Endothelial cell of umbilical vein (primary cell): Measurements from ENCODE around the gene MOXD1. TPM values are rescaled to one million over a fixed set of nuclear protein-coding genes. Genes with fewer than 3 reads are reported as not detected.

Source experiments
- BruUV-seq: library from RNA; stranded (reverse); fragments of 400-500 nt; replicated peaks from 2 replicates; lab custom pipeline; 2021; lab: Mats Ljungman, UMichigan
- CTCF ChIA-PET: fragments of 300-600, 350-600 bp; sonication (Branson Sonifier 250); formaldehyde crosslinking; loops from one replicate; lab custom pipeline; 2021; ENCODE audit warnings: antibody characterized with exemption, inconsistent platforms; lab: Charles Lee
- POLR2A ChIA-PET: fragments of 300-600, 350-600 bp; sonication (Branson Sonifier 250); formaldehyde crosslinking; loops from one replicate; lab custom pipeline; 2021; ENCODE audit warnings: antibody characterized with exemption, inconsistent platforms; lab: Charles Lee
- DNase-seq: peaks from one replicate; pipeline ENCODE4 v3.0.0-alpha.2; 2011; ENCODE audit warnings: low read depth, low spot score
- FAIRE-seq: peaks from 2 replicates; lab custom pipeline; 2011; peaks lifted over from hg19 to GRCh38; lab: Jason Lieb, UNC
- H2AFZ ChIP-seq: 2 replicates; pipeline ENCODE4 v1.6.0; 2012; ENCODE audit warnings: low read depth, low read length, control low read depth, inconsistent platforms
- H3K27ac ChIP-seq: 2 replicates; pipeline ENCODE4 v1.5.1; 2011; ENCODE audit warnings: low read depth, mild to moderate bottlenecking, control low read depth, low read length, moderate library complexity; ENCODE audit not compliant: insufficient read depth
- H3K27me3 ChIP-seq, 2 experiments: 2 replicates each; pipeline versions ENCODE4 v1.6.0 to v1.6.1; 2011; ENCODE audit warnings: low read length in 2 of 2, mixed read lengths in 1 of 2; ENCODE audit not compliant: control insufficient read depth in 2 of 2, insufficient read depth in 2 of 2
- H3K36me3 ChIP-seq, 2 experiments: 2 replicates in 1 of 2; 3 replicates in 1 of 2; pipeline ENCODE4 v1.5.1; 2011; ENCODE audit warnings: low read length in 2 of 2, mild to moderate bottlenecking in 1 of 2, moderate library complexity in 1 of 2; ENCODE audit not compliant: control insufficient read depth in 2 of 2, insufficient read depth in 2 of 2; ENCODE audit errors: extremely low read depth in 1 of 2
- H3K4me1 ChIP-seq: 3 replicates; pipeline ENCODE4 v1.5.1; 2011; ENCODE audit warnings: mild to moderate bottlenecking, low read length; ENCODE audit not compliant: control insufficient read depth, insufficient read depth; ENCODE audit errors: extremely low read depth
- H3K4me2 ChIP-seq: 2 replicates; pipeline ENCODE4 v1.6.1; 2011; ENCODE audit warnings: low read length, control low read depth, mixed read lengths; ENCODE audit not compliant: insufficient read depth
- H3K4me3 ChIP-seq, 3 experiments: fragments of 200-600 bp in 1 of 3; sonication (generic), shearing (Covaris generic) in 1 of 3; replicated peaks in 1 of 3; 2 replicates each; pipeline ENCODE4 v1.5.1; 2011 to 2016; ENCODE audit warnings: control low read depth in 3 of 3, low read length in 3 of 3, mild to moderate bottlenecking in 2 of 3, inconsistent platforms in 1 of 3, low read depth in 1 of 3, moderate library complexity in 1 of 3; ENCODE audit not compliant: insufficient read depth in 1 of 3
- H3K79me2 ChIP-seq: 2 replicates; pipeline ENCODE4 v1.6.0; 2012; ENCODE audit warnings: low read length, inconsistent platforms; ENCODE audit not compliant: control insufficient read depth, insufficient read depth
- H3K9ac ChIP-seq: replicated peaks from 2 replicates; pipeline ENCODE3; 2011; ENCODE audit warnings: low read length, control low read depth; ENCODE audit not compliant: insufficient read depth; ENCODE audit errors: extremely low read depth
- H3K9me1 ChIP-seq: replicated peaks from 3 replicates; pipeline ENCODE4 v1.6.0; 2011; ENCODE audit warnings: mild to moderate bottlenecking, low read length; ENCODE audit not compliant: control insufficient read depth, insufficient read depth; ENCODE audit errors: extremely low read depth
- H3K9me3 ChIP-seq: replicated peaks from 2 replicates; pipeline ENCODE4 v1.5.1; 2012; ENCODE audit warnings: low read length, inconsistent platforms; ENCODE audit not compliant: control insufficient read depth, insufficient read depth
- H4K20me1 ChIP-seq: replicated peaks from 2 replicates; pipeline ENCODE3; 2011; ENCODE audit warnings: mild to moderate bottlenecking, low read length; ENCODE audit not compliant: control insufficient read depth, insufficient read depth; ENCODE audit errors: extremely low read depth
- EZH2 ChIP-seq: IDR thresholded peaks from 2 replicates; pipeline ENCODE4 v1.6.1; 2012; ENCODE audit warnings: borderline replicate concordance, low read depth, mild to moderate bottlenecking, moderate library complexity, low read length, inconsistent platforms; ENCODE audit not compliant: severe bottlenecking
- FOS ChIP-seq: IDR thresholded peaks from 2 replicates; pipeline ENCODE4 v1.6.1; 2011; ENCODE audit warnings: mild to moderate bottlenecking, low read length, moderate library complexity, borderline replicate concordance; ENCODE audit not compliant: insufficient read depth
- GATA2 ChIP-seq: IDR thresholded peaks from 2 replicates; pipeline ENCODE4 v1.7.0; 2011; ENCODE audit warnings: low read depth, mild to moderate bottlenecking, moderate library complexity, mixed read lengths, low read length; ENCODE audit not compliant: insufficient read length, insufficient read depth
- JUN ChIP-seq: IDR thresholded peaks from 2 replicates; pipeline ENCODE4 v1.6.1; 2011; ENCODE audit warnings: borderline replicate concordance, low read depth; ENCODE audit not compliant: insufficient read length, insufficient read depth
- MAX ChIP-seq: IDR thresholded peaks from 2 replicates; pipeline ENCODE4 v1.6.1; 2011; ENCODE audit not compliant: insufficient read depth, insufficient read length
- MYC ChIP-seq: IDR thresholded peaks from one replicate; pipeline ENCODE4 v1.6.1; 2011; ENCODE audit warnings: mild to moderate bottlenecking, low read depth, low read length
- POLR2A ChIP-seq: IDR thresholded peaks from 2 replicates; pipeline ENCODE4 v1.6.1; 2012; ENCODE audit warnings: low read depth, mild to moderate bottlenecking, control low read depth, low read length
- POLR2AphosphoS5 ChIP-seq: IDR thresholded peaks from 2 replicates; pipeline ENCODE4 v1.6.1; 2012; ENCODE audit warnings: low read depth, mild to moderate bottlenecking, control low read depth, low read length, moderate library complexity; ENCODE audit not compliant: insufficient read depth
- dilution Hi-C: fragments of 300-500 bp; cut with MboI; formaldehyde crosslinking; loops from one replicate; pipeline ENCODE4 v1.15.0; 2019; ENCODE audit warnings: low sequenced_read_pairs; ENCODE audit not compliant: extremely low pct_ligation_motif_present
- intact Hi-C: fragments of 100-400 bp; cut with micrococcal nuclease; formaldehyde crosslinking; loops from one replicate; pipeline ENCODE4 v1.10.0; 2022
- polyA plus RNA-seq, 4 experiments: library from polyadenylated mRNA; depleted of rRNA in 3 of 4; stranded (reverse) in 3 of 4; unstranded in 1 of 4; fragments of >200 nt; gene quantifications; 2 replicates each; pipeline versions ENCODE4 v1.2.1 to v1.2.3, GENCODE V29; 2011 to 2012; ENCODE audit warnings: missing spikeins in 1 of 4
- total RNA-seq: library from RNA; stranded (reverse); gene quantifications from 2 replicates; pipeline ENCODE4 v1.2.3, GENCODE V29; 2021
- TF ChIP-seq, protein P1 (sequence below), 2 donors: IDR thresholded peaks; 1 replicate in 1 of 2; 2 replicates in 1 of 2; pipeline ENCODE4 v1.5.1; 2011; ENCODE audit warnings: low read length in 2 of 2, mild to moderate bottlenecking in 2 of 2, moderate library complexity in 2 of 2, control low read depth in 1 of 2, inconsistent platforms in 1 of 2, low read depth in 1 of 2; ENCODE audit not compliant: insufficient read depth in 1 of 2; ENCODE audit errors: extremely low read depth in 1 of 2

The MOXD1 gene
- total and polyA plus RNA-seq, 2 donors (not counting 3 experiments of a cell fraction or from before 2014, with no cell fraction given) = 0.01 TPM; not detected in 1

GRCh38 chr6:132364306-132365074 is 36.8 kb downstream of the MOXD1 start:
- H3K27ac ChIP-seq = no peak overlapping the region
- intact Hi-C loops = loop anchor here (10.0 kb wide), 1 partner anchor 430 kb away; the partner anchor contains the start of gene SLC18B1
- no TSS peak for BruUV-seq

More at GRCh38 chr6:132364306-132365074, 36.8 kb downstream of the MOXD1 start:
- CTCF ChIA-PET = interaction anchor here (0.8 kb wide), 1 partner anchor 13 kb away, joined by 3 read pairs; no protein-coding TSS in a partner anchor
- dilution Hi-C loops = no loop called here
- TF ChIP-seq MYC (no peak), POLR2A (no peak), JUN (no peak), EZH2 (no peak), MAX (no peak), GATA2 (no peak), POLR2AphosphoS5 (no peak), FOS (no peak)
- TF ChIP-seq, protein P1, sequence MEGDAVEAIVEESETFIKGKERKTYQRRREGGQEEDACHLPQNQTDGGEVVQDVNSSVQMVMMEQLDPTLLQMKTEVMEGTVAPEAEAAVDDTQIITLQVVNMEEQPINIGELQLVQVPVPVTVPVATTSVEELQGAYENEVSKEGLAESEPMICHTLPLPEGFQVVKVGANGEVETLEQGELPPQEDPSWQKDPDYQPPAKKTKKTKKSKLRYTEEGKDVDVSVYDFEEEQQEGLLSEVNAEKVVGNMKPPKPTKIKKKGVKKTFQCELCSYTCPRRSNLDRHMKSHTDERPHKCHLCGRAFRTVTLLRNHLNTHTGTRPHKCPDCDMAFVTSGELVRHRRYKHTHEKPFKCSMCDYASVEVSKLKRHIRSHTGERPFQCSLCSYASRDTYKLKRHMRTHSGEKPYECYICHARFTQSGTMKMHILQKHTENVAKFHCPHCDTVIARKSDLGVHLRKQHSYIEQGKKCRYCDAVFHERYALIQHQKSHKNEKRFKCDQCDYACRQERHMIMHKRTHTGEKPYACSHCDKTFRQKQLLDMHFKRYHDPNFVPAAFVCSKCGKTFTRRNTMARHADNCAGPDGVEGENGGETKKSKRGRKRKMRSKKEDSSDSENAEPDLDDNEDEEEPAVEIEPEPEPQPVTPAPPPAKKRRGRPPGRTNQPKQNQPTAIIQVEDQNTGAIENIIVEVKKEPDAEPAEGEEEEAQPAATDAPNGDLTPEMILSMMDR (IDR thresholded peaks at IDR 0.05; ENCODE audit: extremely low read depth in 1 of 2, insufficient read depth in 1 of 2, low read depth in 1 of 2, low read length in 2 of 2) = no peak
- FAIRE-seq = no peak
- no peaks in the 10 kb centered on the region for H3K9me1 ChIP-seq
- no peaks in the 10 kb centered on the region for H3K4me1 ChIP-seq
- H3K4me3 ChIP-seq = no peak overlapping the region
- no peaks in the 10 kb centered on the region for H3K79me2 ChIP-seq
- H4K20me1 ChIP-seq = no peaks in the 10 kb centered on the region
- no peak overlapping the region for H3K4me2 ChIP-seq
- no peaks in the 10 kb centered on the region for H3K36me3 ChIP-seq
- peaks cover 14 to 20% of the 10 kb centered on the region in 2 experiments for H3K27me3 ChIP-seq
- DNase-seq = no peak
- H3K9ac ChIP-seq = no peak overlapping the region
- no peaks in the 10 kb centered on the region for H3K9me3 ChIP-seq
- POLR2A ChIA-PET = no interaction called here
- no peak overlapping the region for H2AFZ ChIP-seq
